Tibial nerve (tissue), 4 donors: Measurements from ENCODE around the gene BPNT1.

Source experiments
- CTCF ChIP-seq, 5 experiments: fragments of 200-600 bp in 3 of 5; fragments of 450-650 bp in 2 of 5; sonication (generic) in 3 of 5; IDR thresholded peaks; one replicate each; pipeline ENCODE4 v1.5.1; 2016 to 2019; ENCODE audit warnings: antibody characterized with exemption in 5 of 5, mild to moderate bottlenecking in 3 of 5, moderate library complexity in 2 of 5
- EP300 ChIP-seq, 2 donors: sonication (generic); formaldehyde crosslinking; IDR thresholded peaks; one replicate each; pipeline ENCODE4 v1.6.1; 2017; ENCODE audit warnings: antibody characterized with exemption in 2 of 2, mild to moderate bottlenecking in 1 of 2
- POLR2A ChIP-seq, 2 donors: fragments of 450-650 bp; IDR thresholded peaks; one replicate each; pipeline ENCODE4 v1.6.1; 2017; ENCODE audit warnings: antibody characterized with exemption in 2 of 2, mild to moderate bottlenecking in 2 of 2, moderate library complexity in 2 of 2

GRCh38 chr1:220067269-220068204, 22.1 kb downstream of the BPNT1 start:
- TF ChIP-seq CTCF (IDR thresholded peaks at IDR 0.05) (no peak), POLR2A (IDR thresholded peaks at IDR 0.05) (no peak), EP300 (IDR thresholded peaks at IDR 0.05) (no peak)
